Neural cell (in vitro differentiated cells): ENCODE data around the gene INTS11. TPM values are rescaled to one million over a fixed set of nuclear protein-coding genes. Genes with fewer than 3 reads are reported as not detected.

ENCODE experiments used
- H2AFZ ChIP-seq: fragments of 200-600, 300-800 bp; sonication (generic), shearing (Covaris generic); 2 replicates; pipeline ENCODE4 v1.6.0; 2014; ENCODE audit warnings: low read depth, mild to moderate bottlenecking, antibody characterized with exemption, low read length, moderate library complexity
- H3F3A ChIP-seq: fragments of 200-600 bp; shearing (Covaris generic); 2 replicates; pipeline ENCODE4 v1.6.1; 2016; ENCODE audit warnings: mild to moderate bottlenecking, moderate library complexity, mixed read lengths, antibody characterized with exemption, low read length; ENCODE audit not compliant: insufficient read depth, poor library complexity, severe bottlenecking
- H3K27ac ChIP-seq: fragments of 200-600, 300-800 bp; sonication (generic), shearing (Covaris generic); 2 replicates; pipeline ENCODE4 v1.5.1; 2014; ENCODE audit warnings: mild to moderate bottlenecking, low read length, moderate library complexity
- H3K27me3 ChIP-seq: fragments of 300-800, 200-600 bp; sonication (generic), shearing (Covaris generic); 2 replicates; pipeline ENCODE4 v1.6.0; 2014; ENCODE audit warnings: mild to moderate bottlenecking, low read depth, low read length, moderate library complexity; ENCODE audit not compliant: insufficient read depth
- H3K36me3 ChIP-seq: fragments of 300-800, 200-600 bp; sonication (generic), shearing (Covaris generic); 2 replicates; pipeline ENCODE4 v1.5.1; 2014; ENCODE audit warnings: mild to moderate bottlenecking, antibody characterized with exemption, low read length, moderate library complexity; ENCODE audit not compliant: insufficient read depth
- H3K4me2 ChIP-seq: fragments of 300-800, 200-600 bp; sonication (generic), shearing (Covaris generic); 2 replicates; pipeline ENCODE4 v1.6.0; 2014; ENCODE audit warnings: mild to moderate bottlenecking, low read length
- H3K4me3 ChIP-seq: fragments of 300-800, 200-600 bp; sonication (generic), shearing (Covaris generic); 2 replicates; pipeline ENCODE4 v1.5.1; 2014; ENCODE audit warnings: mild to moderate bottlenecking, low read length, moderate library complexity
- H3K79me2 ChIP-seq: fragments of 200-600 bp; shearing (Covaris generic); replicated peaks from 2 replicates; pipeline ENCODE4 v1.6.0; 2014; ENCODE audit warnings: mild to moderate bottlenecking, low read length, moderate library complexity; ENCODE audit not compliant: insufficient read depth
- H3K9ac ChIP-seq: fragments of 300-800, 200-600 bp; sonication (generic), shearing (Covaris generic); 2 replicates; pipeline ENCODE4 v1.6.1; 2016; ENCODE audit warnings: mild to moderate bottlenecking, low read length, mixed read lengths
- H3K9me2 ChIP-seq: fragments of 200-600 bp; shearing (Covaris generic); 2 replicates; pipeline ENCODE4 v1.6.1; 2016; ENCODE audit warnings: mild to moderate bottlenecking, low read length, mixed read lengths; ENCODE audit not compliant: insufficient read depth
- H3K9me3 ChIP-seq: fragments of 200-600, 300-800 bp; sonication (generic), shearing (Covaris generic); 2 replicates; pipeline ENCODE4 v1.6.1; 2016; ENCODE audit warnings: mild to moderate bottlenecking, mixed run types, low read length, moderate library complexity, mixed read lengths
- H4K20me1 ChIP-seq: fragments of 200-600 bp; shearing (Covaris generic); 2 replicates; pipeline ENCODE4 v1.6.1; 2016; ENCODE audit warnings: mild to moderate bottlenecking, mixed run types; ENCODE audit not compliant: insufficient read depth
- EP300 ChIP-seq: fragments of 450-650 bp; conservative IDR thresholded peaks from 2 replicates; pipeline ENCODE4 v1.6.1; 2014; ENCODE audit warnings: antibody characterized with exemption, mild to moderate bottlenecking, moderate library complexity; ENCODE audit not compliant: poor library complexity, severe bottlenecking
- EZH2 ChIP-seq: fragments of 200-600, 300-800 bp; shearing (Covaris generic), sonication (generic); IDR thresholded peaks from 2 replicates; pipeline ENCODE4 v1.6.1; 2014; ENCODE audit warnings: antibody characterized with exemption, low read length, borderline replicate concordance, mild to moderate bottlenecking; ENCODE audit not compliant: insufficient read depth, poor library complexity, severe bottlenecking
- MXI1 ChIP-seq: fragments of 450-650 bp; conservative IDR thresholded peaks from 2 replicates; pipeline ENCODE4 v1.6.1; 2014; ENCODE audit warnings: antibody characterized with exemption, mild to moderate bottlenecking; ENCODE audit not compliant: poor library complexity, severe bottlenecking
- POLR2AphosphoS5 ChIP-seq: IDR thresholded peaks from 2 replicates; pipeline ENCODE4 v1.6.1; 2012
- RAD21 ChIP-seq: fragments of 450-650 bp; conservative IDR thresholded peaks from 2 replicates; pipeline ENCODE4 v1.6.1; 2014; ENCODE audit warnings: antibody characterized with exemption, mild to moderate bottlenecking, moderate library complexity
- REST ChIP-seq: IDR thresholded peaks from 2 replicates; pipeline ENCODE4 v1.6.1; 2012; ENCODE audit warnings: borderline replicate concordance
- SMC3 ChIP-seq: fragments of 450-650 bp; conservative IDR thresholded peaks from 2 replicates; pipeline ENCODE4 v1.6.1; 2014; ENCODE audit warnings: antibody characterized with exemption, mild to moderate bottlenecking, moderate library complexity; ENCODE audit not compliant: poor library complexity
- TAF1 ChIP-seq: IDR thresholded peaks from 2 replicates; pipeline ENCODE4 v1.6.1; 2012; ENCODE audit warnings: low read depth
- polyA plus RNA-seq: library from polyadenylated mRNA; depleted of rRNA; stranded (reverse); fragments of >200 nt; gene quantifications from 2 replicates; pipeline ENCODE4 v1.2.3, GENCODE V29; 2014
- TF ChIP-seq, protein P1 (sequence below): fragments of 450-650 bp; IDR thresholded peaks from 2 replicates; pipeline ENCODE4 v1.5.1; 2014; ENCODE audit warnings: antibody characterized with exemption, mild to moderate bottlenecking, moderate library complexity; ENCODE audit not compliant: poor library complexity, severe bottlenecking

Gene INTS11
- polyA plus RNA-seq, 1 donor from 2014 or later = 131 TPM

GRCh38 chr1:1337793-1338147 is 13.3 kb upstream of the INTS11 start:
- Histone ChIP-seq H2AFZ (no peak overlapping the region), H3K4me3 (no peak overlapping the region), H3K27ac (no peak overlapping the region), H3K79me2 (no peaks in the 10 kb centered on the region), H3K36me3 (no peaks in the 10 kb centered on the region), H3K9me3 (no peaks in the 10 kb centered on the region), H4K20me1 (no peaks in the 10 kb centered on the region), H3F3A (no peaks in the 10 kb centered on the region), H3K27me3 (no peaks in the 10 kb centered on the region), H3K9ac (no peak overlapping the region), H3K9me2 (no peaks in the 10 kb centered on the region), H3K4me2 (no peak overlapping the region)
- TF ChIP-seq POLR2AphosphoS5 (no peak), EP300 (no peak), RAD21 (no peak), EZH2 (no peak), TAF1 (no peak), REST (no peak)
- TF ChIP-seq, protein P1, sequence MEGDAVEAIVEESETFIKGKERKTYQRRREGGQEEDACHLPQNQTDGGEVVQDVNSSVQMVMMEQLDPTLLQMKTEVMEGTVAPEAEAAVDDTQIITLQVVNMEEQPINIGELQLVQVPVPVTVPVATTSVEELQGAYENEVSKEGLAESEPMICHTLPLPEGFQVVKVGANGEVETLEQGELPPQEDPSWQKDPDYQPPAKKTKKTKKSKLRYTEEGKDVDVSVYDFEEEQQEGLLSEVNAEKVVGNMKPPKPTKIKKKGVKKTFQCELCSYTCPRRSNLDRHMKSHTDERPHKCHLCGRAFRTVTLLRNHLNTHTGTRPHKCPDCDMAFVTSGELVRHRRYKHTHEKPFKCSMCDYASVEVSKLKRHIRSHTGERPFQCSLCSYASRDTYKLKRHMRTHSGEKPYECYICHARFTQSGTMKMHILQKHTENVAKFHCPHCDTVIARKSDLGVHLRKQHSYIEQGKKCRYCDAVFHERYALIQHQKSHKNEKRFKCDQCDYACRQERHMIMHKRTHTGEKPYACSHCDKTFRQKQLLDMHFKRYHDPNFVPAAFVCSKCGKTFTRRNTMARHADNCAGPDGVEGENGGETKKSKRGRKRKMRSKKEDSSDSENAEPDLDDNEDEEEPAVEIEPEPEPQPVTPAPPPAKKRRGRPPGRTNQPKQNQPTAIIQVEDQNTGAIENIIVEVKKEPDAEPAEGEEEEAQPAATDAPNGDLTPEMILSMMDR = no peak

DNA sequence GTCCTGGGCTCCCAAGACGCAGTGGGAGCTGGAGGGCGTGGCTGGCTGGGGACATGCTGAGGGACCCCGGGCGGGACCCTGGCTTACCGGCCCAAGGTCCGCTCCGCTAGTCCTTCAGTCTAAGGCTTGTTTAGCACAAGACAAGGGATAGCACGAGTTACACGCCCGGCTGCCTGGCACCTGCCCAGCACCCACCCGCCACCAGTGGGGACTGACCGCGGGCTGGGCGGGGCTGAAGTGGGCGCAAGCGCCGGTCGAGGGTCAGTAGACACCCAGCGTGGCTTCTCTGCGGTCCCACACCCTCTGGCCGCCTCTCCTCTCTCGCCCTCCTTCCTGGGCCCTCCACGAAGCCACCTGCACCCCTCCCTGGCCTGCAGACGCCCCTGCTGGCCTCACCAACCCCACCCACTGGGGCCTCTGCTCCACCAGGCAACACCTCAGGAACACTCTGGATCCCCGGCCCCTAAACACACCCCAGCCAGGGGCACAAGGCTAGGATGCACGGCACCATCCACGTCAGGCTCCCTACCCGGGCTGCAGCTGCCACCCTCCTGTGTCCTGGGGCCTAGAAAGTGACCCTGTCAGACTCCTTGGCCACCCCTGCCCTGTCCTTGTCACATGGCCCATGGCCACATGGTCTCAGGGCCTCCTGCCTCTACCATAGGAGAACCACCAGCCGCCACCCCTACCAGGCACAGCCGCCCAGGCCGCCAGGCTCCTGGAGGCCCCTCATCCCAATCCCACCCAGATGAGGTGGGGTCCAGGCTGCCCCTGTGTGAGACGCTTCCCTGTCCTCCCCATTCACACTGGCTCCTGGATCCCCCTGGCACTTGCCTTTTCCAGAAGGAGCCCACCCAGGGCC is 12.7 kb upstream of the INTS11 start:
- TF ChIP-seq, protein P1 = no peak
- TF ChIP-seq EP300 (no peak), TAF1 (no peak), REST (no peak), MXI1 (no peak), POLR2AphosphoS5 (no peak), EZH2 (no peak), SMC3 (no peak), RAD21 (no peak)

More for the DNA sequence above, 12.7 kb upstream of the INTS11 start:
- Histone ChIP-seq H3K27ac (no peak overlapping the region), H3K4me3 (no peak overlapping the region), H3K9ac (no peak overlapping the region), H3K9me2 (no peaks in the 10 kb centered on the region), H3K36me3 (no peaks in the 10 kb centered on the region), H3K79me2 (no peaks in the 10 kb centered on the region), H3K4me2 (no peak overlapping the region), H2AFZ (no peak overlapping the region), H4K20me1 (no peaks in the 10 kb centered on the region), H3K27me3 (no peaks in the 10 kb centered on the region), H3F3A (no peaks in the 10 kb centered on the region), H3K9me3 (no peaks in the 10 kb centered on the region)
